Measurements from ENCODE around the gene PDIA6. TPM values are rescaled to one million over a fixed set of nuclear protein-coding genes. Genes with fewer than 3 reads are reported as not detected.

Gene PDIA6
- total and polyA plus RNA-seq, 2 of the 4 experiments (the other 2 are of a cell fraction) = 204 to 349 TPM

- TF ChIP-seq POLR2A (IDR thresholded peaks at IDR 0.05; ENCODE audit: low read depth, low read length) = no peak
- TF ChIP-seq USF2 (IDR thresholded peaks at IDR 0.05; ENCODE audit: low read depth, low read length) = no peak
- TF ChIP-seq CEBPB (IDR thresholded peaks at IDR 0.05; ENCODE audit: low read depth, low read length) = no peak
- TF ChIP-seq RAD21 (IDR thresholded peaks at IDR 0.05; ENCODE audit: low read length) = no peak
- TF ChIP-seq, protein P1, sequence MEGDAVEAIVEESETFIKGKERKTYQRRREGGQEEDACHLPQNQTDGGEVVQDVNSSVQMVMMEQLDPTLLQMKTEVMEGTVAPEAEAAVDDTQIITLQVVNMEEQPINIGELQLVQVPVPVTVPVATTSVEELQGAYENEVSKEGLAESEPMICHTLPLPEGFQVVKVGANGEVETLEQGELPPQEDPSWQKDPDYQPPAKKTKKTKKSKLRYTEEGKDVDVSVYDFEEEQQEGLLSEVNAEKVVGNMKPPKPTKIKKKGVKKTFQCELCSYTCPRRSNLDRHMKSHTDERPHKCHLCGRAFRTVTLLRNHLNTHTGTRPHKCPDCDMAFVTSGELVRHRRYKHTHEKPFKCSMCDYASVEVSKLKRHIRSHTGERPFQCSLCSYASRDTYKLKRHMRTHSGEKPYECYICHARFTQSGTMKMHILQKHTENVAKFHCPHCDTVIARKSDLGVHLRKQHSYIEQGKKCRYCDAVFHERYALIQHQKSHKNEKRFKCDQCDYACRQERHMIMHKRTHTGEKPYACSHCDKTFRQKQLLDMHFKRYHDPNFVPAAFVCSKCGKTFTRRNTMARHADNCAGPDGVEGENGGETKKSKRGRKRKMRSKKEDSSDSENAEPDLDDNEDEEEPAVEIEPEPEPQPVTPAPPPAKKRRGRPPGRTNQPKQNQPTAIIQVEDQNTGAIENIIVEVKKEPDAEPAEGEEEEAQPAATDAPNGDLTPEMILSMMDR (conservative IDR thresholded peaks at IDR 0.05; ENCODE audit: low read depth, low read length) = no peak
- TF ChIP-seq MXI1 (IDR thresholded peaks at IDR 0.05; ENCODE audit: borderline replicate concordance, low read depth, low read length) = no peak
- no peak for TF ChIP-seq CHD1 (IDR thresholded peaks at IDR 0.05; ENCODE audit: low read depth, low read length)
- TF ChIP-seq BHLHE40 (IDR thresholded peaks at IDR 0.05; ENCODE audit: low read depth, low read length) = no peak
- TF ChIP-seq FOS (IDR thresholded peaks at IDR 0.05; ENCODE audit: low read depth, low read length) = no peak
- no peak for TF ChIP-seq NFE2L2 (IDR thresholded peaks at IDR 0.05; ENCODE audit: low read depth, low read length)
- TF ChIP-seq SMC3 (IDR thresholded peaks at IDR 0.05; ENCODE audit: low read depth, low read length) = no peak
- no peak for TF ChIP-seq RFX5 (IDR thresholded peaks at IDR 0.05; ENCODE audit: low read depth, low read length)
- no peak for TF ChIP-seq RCOR1 (IDR thresholded peaks at IDR 0.05; ENCODE audit: insufficient replicate concordance, low read length)
- no peak for TF ChIP-seq ELK1 (IDR thresholded peaks at IDR 0.05; ENCODE audit: borderline replicate concordance, low read depth, low read length)
- no peak for TF ChIP-seq MAFK (IDR thresholded peaks at IDR 0.05; ENCODE audit: low read depth, low read length)
- no peak for TF ChIP-seq MAZ (IDR thresholded peaks at IDR 0.05; ENCODE audit: borderline replicate concordance, low read depth, low read length)
- no peaks in the 10 kb centered on the region for H3K9me3 ChIP-seq (ENCODE audit: control insufficient read depth, insufficient read depth, low read length)
- no peak overlapping the region for H2BK15ac ChIP-seq (ENCODE audit: low read depth, low read length)
- CTCF ChIA-PET = no interaction called here
- no peak overlapping the region for H2BK20ac ChIP-seq (ENCODE audit: low read depth, low read length)
- no peak overlapping the region for H3K18ac ChIP-seq (ENCODE audit: low read depth, low read length)
- ATAC-seq (ENCODE audit: low read depth) (no peak), DNase-seq (no peak)
- H2AFZ ChIP-seq (replicated peaks; ENCODE audit: low read length, poor library complexity) = no peak overlapping the region
- no peak overlapping the region for H4K5ac ChIP-seq (ENCODE audit: low read depth, low read length)
- H4K20me1 ChIP-seq (ENCODE audit: insufficient read depth, low read length) = no peaks in the 10 kb centered on the region
- dilution Hi-C loops (cut with HindIII; ENCODE audit: low sequenced_read_pairs, unreplicated experiment) (no loop called here), in situ Hi-C loops (cut with MboI; ENCODE audit: low sequenced_read_pairs) (no loop called here), intact Hi-C loops (cut with micrococcal nuclease) (no loop called here)
- no peak overlapping the region for H2AK9ac ChIP-seq (replicated peaks; ENCODE audit: low read depth, low read length, poor library complexity)
- H4K8ac ChIP-seq (ENCODE audit: low read depth in 2 of 2, low read length in 2 of 2) = no peak overlapping the region
- H3K27me3 ChIP-seq (ENCODE audit: control insufficient read depth, insufficient read depth, low read length) = peaks cover 28% of the 10 kb centered on the region; the same call in 1 of the 2 replicates
- no peak overlapping the region for H3K23ac ChIP-seq (ENCODE audit: low read depth, low read length)
- no peak overlapping the region for H2AK5ac ChIP-seq (ENCODE audit: low read depth, low read length)
- no peaks in the 10 kb centered on the region for H3K79me1 ChIP-seq (ENCODE audit: low read depth in 1 of 2, low read length in 2 of 2)
- H3K27ac ChIP-seq (ENCODE audit: insufficient read depth, low read length) = no peak overlapping the region
- BruUV-seq (replicated peaks) = no TSS peak
- H3K4me1 ChIP-seq (ENCODE audit: control insufficient read depth, insufficient read depth, low read length) = no peaks in the 10 kb centered on the region
- H3K14ac ChIP-seq (replicated peaks; ENCODE audit: low read depth, low read length) = no peak overlapping the region
- no peak overlapping the region for H2BK5ac ChIP-seq (ENCODE audit: low read depth, low read length, poor library complexity, severe bottlenecking)
- no peaks in the 10 kb centered on the region for H3K9me1 ChIP-seq (ENCODE audit: insufficient read depth, low read length)
- H4K91ac ChIP-seq (ENCODE audit: insufficient read depth, low read depth, low read length) = no peak overlapping the region
- H3K9ac ChIP-seq (ENCODE audit: low read depth, low read length) = no peak overlapping the region
- H3K36me3 ChIP-seq (ENCODE audit: control insufficient read depth, insufficient read depth, low read length) = no peaks in the 10 kb centered on the region
- no peak overlapping the region for H3K4me2 ChIP-seq (ENCODE audit: low read depth, low read length)
- H2BK120ac ChIP-seq (ENCODE audit: low read depth, low read length) = no peak overlapping the region
- 70% methylated on average over 6 of the region's 13 CpGs; no CpG with 5 or more reads in 1 of the 2 experiments for WGBS, 2 experiments (ENCODE audit: extremely low coverage in 2 of 2, insufficient read length in 1 of 2)
- POLR2A ChIA-PET (ENCODE audit: unreplicated experiment) = no interaction called here
- no peak overlapping the region for H3K4ac ChIP-seq (ENCODE audit: low read depth, low read length)
- no peak overlapping the region for H3K56ac ChIP-seq (ENCODE audit: extremely low read depth, insufficient read depth, low read length)
- H3K4me3 ChIP-seq (ENCODE audit: insufficient read depth, low read depth, low read length) = no peak overlapping the region
Observed at GRCh38 chr2:10760794-10761504, 51.6 kb downstream of the PDIA6 start.
